OCI-LY7 (cell line): ENCODE measurements around the gene STK33.

Experiments used
- EZH2phosphoT487 ChIP-seq: fragments of 200-600 bp; sonication (generic); IDR thresholded peaks from 2 replicates; pipeline ENCODE4 v1.6.1; 2018; ENCODE audit warnings: low read depth, borderline replicate concordance, mild to moderate bottlenecking, mixed run types, antibody characterized with exemption, low read length, moderate library complexity, mixed read lengths
- TF ChIP-seq, protein P1 (sequence below): fragments of 200-600 bp; sonication (generic); conservative IDR thresholded peaks from 2 replicates; pipeline ENCODE4 v1.5.1; 2014; ENCODE audit warnings: mild to moderate bottlenecking, antibody characterized with exemption, low read length, moderate library complexity, mixed read lengths

DNA sequence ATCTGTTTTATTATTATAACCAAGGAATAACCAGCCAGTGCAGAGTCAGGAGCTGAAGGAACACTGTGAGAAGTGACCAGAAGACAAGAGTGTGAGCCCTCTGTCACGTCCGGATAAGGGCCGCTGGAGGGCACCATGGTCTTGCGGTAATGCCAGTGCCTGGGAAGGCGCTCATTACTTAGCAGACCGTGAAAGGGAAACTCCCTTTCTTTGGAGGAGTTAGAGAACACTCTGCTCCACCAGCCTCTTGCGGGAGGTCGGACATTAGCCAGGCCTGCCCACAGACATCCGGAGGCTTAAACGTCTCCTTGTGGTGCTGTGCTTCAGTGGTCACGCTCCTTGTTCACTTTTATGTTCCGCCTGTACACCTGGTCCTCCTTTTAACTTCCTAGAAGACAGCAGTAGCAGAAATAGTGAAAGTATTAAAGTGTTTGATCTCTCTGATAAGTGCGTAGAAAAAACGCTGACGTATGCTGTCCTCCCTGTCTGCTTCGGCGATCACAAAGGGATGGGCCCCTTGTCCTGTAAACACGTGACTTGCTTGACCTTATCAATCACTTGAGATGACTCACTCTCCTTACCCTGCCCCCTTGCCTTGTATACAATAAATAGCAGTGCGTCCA is 209.7 kb downstream of the STK33 start:
- TF ChIP-seq, protein P1, sequence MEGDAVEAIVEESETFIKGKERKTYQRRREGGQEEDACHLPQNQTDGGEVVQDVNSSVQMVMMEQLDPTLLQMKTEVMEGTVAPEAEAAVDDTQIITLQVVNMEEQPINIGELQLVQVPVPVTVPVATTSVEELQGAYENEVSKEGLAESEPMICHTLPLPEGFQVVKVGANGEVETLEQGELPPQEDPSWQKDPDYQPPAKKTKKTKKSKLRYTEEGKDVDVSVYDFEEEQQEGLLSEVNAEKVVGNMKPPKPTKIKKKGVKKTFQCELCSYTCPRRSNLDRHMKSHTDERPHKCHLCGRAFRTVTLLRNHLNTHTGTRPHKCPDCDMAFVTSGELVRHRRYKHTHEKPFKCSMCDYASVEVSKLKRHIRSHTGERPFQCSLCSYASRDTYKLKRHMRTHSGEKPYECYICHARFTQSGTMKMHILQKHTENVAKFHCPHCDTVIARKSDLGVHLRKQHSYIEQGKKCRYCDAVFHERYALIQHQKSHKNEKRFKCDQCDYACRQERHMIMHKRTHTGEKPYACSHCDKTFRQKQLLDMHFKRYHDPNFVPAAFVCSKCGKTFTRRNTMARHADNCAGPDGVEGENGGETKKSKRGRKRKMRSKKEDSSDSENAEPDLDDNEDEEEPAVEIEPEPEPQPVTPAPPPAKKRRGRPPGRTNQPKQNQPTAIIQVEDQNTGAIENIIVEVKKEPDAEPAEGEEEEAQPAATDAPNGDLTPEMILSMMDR, result no peak
- TF ChIP-seq EZH2phosphoT487, result no peak
